ENCODE data around the gene USP7.

DNA sequence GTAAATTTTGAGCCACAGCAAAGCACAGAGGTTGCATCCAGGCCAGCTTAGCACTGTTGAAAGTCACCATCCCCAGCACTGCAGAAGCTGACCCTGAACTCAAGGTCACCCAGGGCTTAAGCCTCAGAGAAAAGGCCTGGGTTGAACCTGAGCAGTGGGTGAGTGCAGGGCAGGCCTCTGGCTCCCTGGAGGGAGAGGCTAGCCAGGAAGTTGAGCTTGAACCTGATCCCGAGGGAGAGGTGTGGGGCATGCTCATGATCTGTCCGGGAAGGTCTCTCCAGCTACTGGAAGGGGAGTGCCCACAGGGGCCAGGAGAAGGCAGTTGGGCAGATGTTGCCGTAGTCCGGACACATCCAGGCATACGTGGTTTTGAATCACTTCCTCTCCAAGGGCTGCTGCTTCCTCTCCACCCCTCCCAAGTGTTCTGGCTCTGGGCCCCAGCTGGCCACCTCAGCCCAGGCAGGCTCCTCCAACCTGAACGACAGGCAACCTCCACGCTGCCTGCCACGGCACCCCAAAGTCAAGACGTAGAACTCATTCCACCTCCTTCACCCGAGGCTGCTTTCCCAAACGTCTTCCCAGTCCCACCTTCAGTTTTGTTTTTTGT, 113.3 kb downstream of the USP7 start:
- TF ChIP-seq EZH2 (IDR thresholded peaks at IDR 0.05; ENCODE audit: borderline replicate concordance) (no peak), EZH2phosphoT487 (IDR thresholded peaks at IDR 0.05; ENCODE audit: low read depth, severe bottlenecking, unreplicated experiment) (no peak)
- TF ChIP-seq, protein P1, sequence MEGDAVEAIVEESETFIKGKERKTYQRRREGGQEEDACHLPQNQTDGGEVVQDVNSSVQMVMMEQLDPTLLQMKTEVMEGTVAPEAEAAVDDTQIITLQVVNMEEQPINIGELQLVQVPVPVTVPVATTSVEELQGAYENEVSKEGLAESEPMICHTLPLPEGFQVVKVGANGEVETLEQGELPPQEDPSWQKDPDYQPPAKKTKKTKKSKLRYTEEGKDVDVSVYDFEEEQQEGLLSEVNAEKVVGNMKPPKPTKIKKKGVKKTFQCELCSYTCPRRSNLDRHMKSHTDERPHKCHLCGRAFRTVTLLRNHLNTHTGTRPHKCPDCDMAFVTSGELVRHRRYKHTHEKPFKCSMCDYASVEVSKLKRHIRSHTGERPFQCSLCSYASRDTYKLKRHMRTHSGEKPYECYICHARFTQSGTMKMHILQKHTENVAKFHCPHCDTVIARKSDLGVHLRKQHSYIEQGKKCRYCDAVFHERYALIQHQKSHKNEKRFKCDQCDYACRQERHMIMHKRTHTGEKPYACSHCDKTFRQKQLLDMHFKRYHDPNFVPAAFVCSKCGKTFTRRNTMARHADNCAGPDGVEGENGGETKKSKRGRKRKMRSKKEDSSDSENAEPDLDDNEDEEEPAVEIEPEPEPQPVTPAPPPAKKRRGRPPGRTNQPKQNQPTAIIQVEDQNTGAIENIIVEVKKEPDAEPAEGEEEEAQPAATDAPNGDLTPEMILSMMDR (IDR thresholded peaks at IDR 0.05; ENCODE audit: poor library complexity): no peak

Measured in hepatocyte (in vitro differentiated cells).